SK-N-SH (cell line): ENCODE data around the gene ALDOB.

Experiments used
- CHD2 ChIP-seq: fragments of 150-350 bp; IDR thresholded peaks from 2 replicates; pipeline ENCODE4 v1.6.1; 2018; ENCODE audit warnings: low read length; ENCODE audit not compliant: partially characterized antibody
- FOXM1 ChIP-seq: IDR thresholded peaks from 2 replicates; pipeline ENCODE4 v1.4.0; 2012; ENCODE audit warnings: low read depth, mild to moderate bottlenecking
- POLR2AphosphoS5 ChIP-seq: IDR thresholded peaks from 2 replicates; pipeline ENCODE4 v1.6.1; 2012; ENCODE audit warnings: low read depth, low read length
- RXRA ChIP-seq: IDR thresholded peaks from 2 replicates; pipeline ENCODE4 v1.4.0; 2012; ENCODE audit warnings: low read depth, mild to moderate bottlenecking, borderline replicate concordance
- SMC3 ChIP-seq: IDR thresholded peaks from 2 replicates; pipeline ENCODE4 v1.6.1; 2012; ENCODE audit warnings: low read depth, low read length, improper control_type of control experiment
- TAF1 ChIP-seq: IDR thresholded peaks from 2 replicates; pipeline ENCODE4 v1.6.1; 2012; ENCODE audit warnings: low read depth, mild to moderate bottlenecking, low read length, moderate library complexity, borderline replicate concordance
- YY1 ChIP-seq: IDR thresholded peaks from 2 replicates; pipeline ENCODE4 v1.4.0; 2012; ENCODE audit warnings: low read depth, mild to moderate bottlenecking
- TF ChIP-seq, protein P1 (sequence below): fragments of 200-600 bp; sonication (generic); IDR thresholded peaks from 2 replicates; pipeline ENCODE4 v1.6.1; 2017; ENCODE audit warnings: antibody characterized with exemption, mild to moderate bottlenecking, moderate library complexity
- TF ChIP-seq, protein P2 (sequence below): IDR thresholded peaks from 2 replicates; pipeline ENCODE4 v1.4.0; 2012; ENCODE audit warnings: low read depth, borderline replicate concordance
- TF ChIP-seq, protein P3 (sequence below): fragments of 150-350 bp; IDR thresholded peaks from 2 replicates; pipeline ENCODE4 v1.6.1; 2017; ENCODE audit warnings: antibody characterized with exemption, low read length, low read depth, borderline replicate concordance

DNA sequence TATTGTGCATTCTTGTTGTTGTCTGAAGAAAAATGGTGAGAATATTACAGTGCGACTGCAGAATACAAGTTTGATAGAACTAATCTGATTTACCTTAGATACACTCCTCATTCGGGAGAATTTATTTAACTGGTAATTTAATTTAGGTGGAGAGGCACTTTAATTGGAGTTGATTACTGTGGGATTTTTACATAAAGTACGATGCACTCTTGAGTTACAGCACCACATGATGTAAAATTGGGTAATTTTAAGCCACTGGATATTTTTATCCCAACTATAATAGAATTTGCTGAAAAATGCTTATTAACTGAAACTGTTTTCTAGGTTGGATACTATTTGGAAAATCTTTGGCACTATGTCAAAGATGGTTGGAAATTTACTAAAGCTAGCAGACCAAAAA lies 35.4 kb upstream of the ALDOB start:
- TF ChIP-seq CHD2 (no peak), YY1 (no peak), RXRA (no peak), SMC3 (no peak), POLR2AphosphoS5 (no peak), FOXM1 (no peak), TAF1 (no peak)
- TF ChIP-seq, protein P1, sequence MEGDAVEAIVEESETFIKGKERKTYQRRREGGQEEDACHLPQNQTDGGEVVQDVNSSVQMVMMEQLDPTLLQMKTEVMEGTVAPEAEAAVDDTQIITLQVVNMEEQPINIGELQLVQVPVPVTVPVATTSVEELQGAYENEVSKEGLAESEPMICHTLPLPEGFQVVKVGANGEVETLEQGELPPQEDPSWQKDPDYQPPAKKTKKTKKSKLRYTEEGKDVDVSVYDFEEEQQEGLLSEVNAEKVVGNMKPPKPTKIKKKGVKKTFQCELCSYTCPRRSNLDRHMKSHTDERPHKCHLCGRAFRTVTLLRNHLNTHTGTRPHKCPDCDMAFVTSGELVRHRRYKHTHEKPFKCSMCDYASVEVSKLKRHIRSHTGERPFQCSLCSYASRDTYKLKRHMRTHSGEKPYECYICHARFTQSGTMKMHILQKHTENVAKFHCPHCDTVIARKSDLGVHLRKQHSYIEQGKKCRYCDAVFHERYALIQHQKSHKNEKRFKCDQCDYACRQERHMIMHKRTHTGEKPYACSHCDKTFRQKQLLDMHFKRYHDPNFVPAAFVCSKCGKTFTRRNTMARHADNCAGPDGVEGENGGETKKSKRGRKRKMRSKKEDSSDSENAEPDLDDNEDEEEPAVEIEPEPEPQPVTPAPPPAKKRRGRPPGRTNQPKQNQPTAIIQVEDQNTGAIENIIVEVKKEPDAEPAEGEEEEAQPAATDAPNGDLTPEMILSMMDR, result no peak
- TF ChIP-seq, protein P2, sequence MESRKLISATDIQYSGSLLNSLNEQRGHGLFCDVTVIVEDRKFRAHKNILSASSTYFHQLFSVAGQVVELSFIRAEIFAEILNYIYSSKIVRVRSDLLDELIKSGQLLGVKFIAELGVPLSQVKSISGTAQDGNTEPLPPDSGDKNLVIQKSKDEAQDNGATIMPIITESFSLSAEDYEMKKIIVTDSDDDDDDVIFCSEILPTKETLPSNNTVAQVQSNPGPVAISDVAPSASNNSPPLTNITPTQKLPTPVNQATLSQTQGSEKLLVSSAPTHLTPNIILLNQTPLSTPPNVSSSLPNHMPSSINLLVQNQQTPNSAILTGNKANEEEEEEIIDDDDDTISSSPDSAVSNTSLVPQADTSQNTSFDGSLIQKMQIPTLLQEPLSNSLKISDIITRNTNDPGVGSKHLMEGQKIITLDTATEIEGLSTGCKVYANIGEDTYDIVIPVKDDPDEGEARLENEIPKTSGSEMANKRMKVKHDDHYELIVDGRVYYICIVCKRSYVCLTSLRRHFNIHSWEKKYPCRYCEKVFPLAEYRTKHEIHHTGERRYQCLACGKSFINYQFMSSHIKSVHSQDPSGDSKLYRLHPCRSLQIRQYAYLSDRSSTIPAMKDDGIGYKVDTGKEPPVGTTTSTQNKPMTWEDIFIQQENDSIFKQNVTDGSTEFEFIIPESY, result no peak
- TF ChIP-seq, protein P3, sequence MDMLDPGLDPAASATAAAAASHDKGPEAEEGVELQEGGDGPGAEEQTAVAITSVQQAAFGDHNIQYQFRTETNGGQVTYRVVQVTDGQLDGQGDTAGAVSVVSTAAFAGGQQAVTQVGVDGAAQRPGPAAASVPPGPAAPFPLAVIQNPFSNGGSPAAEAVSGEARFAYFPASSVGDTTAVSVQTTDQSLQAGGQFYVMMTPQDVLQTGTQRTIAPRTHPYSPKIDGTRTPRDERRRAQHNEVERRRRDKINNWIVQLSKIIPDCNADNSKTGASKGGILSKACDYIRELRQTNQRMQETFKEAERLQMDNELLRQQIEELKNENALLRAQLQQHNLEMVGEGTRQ, result no peak
